Measurements from ENCODE around the gene GRID1. TPM values are rescaled to one million over a fixed set of nuclear protein-coding genes. Genes with fewer than 3 reads are reported as not detected.
"Not testable (repeated sequence)": the region's sequence is repeated elsewhere in the genome, so short reads cannot be mapped to it uniquely, and the experiment has no call there.

Gene GRID1
- total RNA-seq, 1 donor from 2014 or later: under 0.01 TPM

DNA sequence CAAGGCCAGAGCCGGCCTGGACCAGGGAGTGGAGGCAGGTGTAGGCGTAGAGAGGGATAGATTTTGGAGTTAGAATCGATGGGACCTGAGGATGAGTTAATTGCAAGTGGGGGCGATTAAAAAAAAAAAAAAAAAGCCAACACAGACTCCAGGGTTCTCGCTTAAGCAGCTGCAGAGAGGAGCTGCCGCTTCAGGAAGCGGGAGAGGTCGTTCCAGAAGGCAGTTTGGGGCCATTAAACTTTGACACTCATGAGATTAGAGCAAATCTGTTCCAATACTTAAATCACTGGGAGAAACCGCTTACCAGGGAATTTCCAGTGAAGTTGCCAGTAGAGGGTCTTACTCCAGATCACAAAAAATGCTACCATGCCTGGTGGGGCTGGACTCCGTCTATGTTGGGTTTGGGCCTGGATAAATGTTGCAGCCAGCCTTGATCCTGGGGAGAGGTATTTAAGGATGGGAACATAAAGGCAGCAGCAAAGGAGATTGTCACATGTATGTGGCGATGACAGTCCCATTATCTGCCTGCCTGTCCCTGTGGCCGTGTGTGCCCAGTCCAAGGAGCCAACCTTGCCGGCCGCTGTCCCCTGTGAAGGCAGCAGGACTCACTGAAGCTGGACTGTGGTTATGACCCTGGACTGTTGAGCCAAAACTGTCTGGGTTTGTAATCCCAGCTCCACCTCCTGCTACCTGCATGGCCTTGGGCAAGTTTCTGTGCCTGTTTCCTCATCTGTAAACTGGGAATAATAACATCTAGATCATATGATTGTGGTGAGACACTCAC lies 23.9 kb upstream of the GRID1 start:
- TF ChIP-seq, protein P1, sequence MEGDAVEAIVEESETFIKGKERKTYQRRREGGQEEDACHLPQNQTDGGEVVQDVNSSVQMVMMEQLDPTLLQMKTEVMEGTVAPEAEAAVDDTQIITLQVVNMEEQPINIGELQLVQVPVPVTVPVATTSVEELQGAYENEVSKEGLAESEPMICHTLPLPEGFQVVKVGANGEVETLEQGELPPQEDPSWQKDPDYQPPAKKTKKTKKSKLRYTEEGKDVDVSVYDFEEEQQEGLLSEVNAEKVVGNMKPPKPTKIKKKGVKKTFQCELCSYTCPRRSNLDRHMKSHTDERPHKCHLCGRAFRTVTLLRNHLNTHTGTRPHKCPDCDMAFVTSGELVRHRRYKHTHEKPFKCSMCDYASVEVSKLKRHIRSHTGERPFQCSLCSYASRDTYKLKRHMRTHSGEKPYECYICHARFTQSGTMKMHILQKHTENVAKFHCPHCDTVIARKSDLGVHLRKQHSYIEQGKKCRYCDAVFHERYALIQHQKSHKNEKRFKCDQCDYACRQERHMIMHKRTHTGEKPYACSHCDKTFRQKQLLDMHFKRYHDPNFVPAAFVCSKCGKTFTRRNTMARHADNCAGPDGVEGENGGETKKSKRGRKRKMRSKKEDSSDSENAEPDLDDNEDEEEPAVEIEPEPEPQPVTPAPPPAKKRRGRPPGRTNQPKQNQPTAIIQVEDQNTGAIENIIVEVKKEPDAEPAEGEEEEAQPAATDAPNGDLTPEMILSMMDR (IDR thresholded peaks at IDR 0.05; ENCODE audit: insufficient read depth, low read length, severe bottlenecking): no peak
- Histone ChIP-seq H3K27me3 (ENCODE audit: control insufficient read depth, insufficient read depth, low read length) (peaks cover 9% of the 10 kb centered on the region), H3K36me3 (ENCODE audit: control insufficient read depth, insufficient read depth, low read length) (no peaks in the 10 kb centered on the region), H3K4me3 (ENCODE audit: low read depth, low read length) (no peak overlapping the region)
- DNase-seq (ENCODE audit: low read depth) (no peak), FAIRE-seq (no peak)

DNA sequence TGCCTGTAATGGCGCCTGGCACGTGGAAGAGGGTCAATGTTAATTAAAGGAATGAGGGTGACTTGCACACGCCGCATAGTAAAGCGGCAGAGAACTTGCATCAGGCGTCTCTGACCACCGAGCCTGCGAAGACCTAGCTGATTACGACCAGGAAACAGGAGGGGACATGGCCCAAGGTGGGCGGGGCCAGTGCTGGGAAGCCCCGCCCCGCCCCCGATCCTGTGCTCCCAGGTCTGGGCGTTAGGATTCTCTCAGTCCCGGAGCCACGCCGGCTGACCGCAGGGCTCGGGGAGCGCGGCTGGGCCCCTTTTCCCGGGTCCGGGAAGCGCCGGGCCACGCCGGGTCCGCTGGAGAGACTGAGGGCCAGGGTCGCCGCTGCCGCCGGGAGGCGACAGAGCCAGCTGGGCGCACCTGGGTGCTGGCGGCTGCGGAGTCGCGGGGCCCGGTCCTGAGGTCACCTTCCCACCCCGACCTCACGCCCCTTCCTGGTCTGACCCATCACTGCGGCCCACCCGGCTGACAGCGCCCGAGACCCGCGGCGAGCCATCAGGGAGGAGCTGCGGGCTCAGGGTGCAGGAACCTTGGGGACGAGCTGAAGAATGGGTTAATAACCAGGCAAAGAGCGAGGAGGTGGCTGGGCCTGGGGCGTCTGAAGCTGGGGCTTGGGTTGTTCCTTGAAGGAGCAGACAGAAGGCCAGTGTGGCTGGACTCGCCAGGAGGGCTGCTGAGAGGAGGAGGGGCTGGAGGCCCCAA lies 23.0 kb upstream of the GRID1 start:
- TF ChIP-seq, protein P1 (IDR thresholded peaks at IDR 0.05; ENCODE audit: insufficient read depth, low read length, severe bottlenecking): no peak
- DNase-seq (ENCODE audit: low read depth): no peak
- Histone ChIP-seq H3K36me3 (ENCODE audit: control insufficient read depth, insufficient read depth, low read length) (no peaks in the 10 kb centered on the region), H3K27me3 (ENCODE audit: control insufficient read depth, insufficient read depth, low read length) (peaks cover 9% of the 10 kb centered on the region), H3K4me3 (ENCODE audit: low read depth, low read length) (peak overlapping the region; percentile 21)
- no peak for FAIRE-seq

DNA sequence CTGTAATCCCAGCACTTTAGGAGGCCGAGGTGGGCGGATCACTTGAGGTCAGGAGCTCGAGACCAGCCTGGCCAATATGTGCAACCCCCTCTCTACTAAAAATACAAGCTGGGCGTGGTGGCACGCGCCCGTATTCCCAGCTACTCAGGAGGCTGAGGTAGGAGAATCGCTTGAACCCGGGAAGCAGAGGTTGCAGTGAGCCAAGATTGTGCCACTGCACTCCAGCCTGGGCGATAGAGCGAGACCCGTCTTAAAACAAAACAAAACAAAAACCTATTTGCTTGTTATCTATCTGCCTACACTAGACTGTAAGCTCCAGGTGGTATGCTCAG lies 22.5 kb upstream of the GRID1 start:
- not testable (repeated sequence) for H3K27me3 ChIP-seq (ENCODE audit: control insufficient read depth, insufficient read depth, low read length); DNase-seq (ENCODE audit: low read depth); FAIRE-seq; H3K36me3 ChIP-seq (ENCODE audit: control insufficient read depth, insufficient read depth, low read length)
- peak overlapping the region; percentile 21 for H3K4me3 ChIP-seq (ENCODE audit: low read depth, low read length)

DNA sequence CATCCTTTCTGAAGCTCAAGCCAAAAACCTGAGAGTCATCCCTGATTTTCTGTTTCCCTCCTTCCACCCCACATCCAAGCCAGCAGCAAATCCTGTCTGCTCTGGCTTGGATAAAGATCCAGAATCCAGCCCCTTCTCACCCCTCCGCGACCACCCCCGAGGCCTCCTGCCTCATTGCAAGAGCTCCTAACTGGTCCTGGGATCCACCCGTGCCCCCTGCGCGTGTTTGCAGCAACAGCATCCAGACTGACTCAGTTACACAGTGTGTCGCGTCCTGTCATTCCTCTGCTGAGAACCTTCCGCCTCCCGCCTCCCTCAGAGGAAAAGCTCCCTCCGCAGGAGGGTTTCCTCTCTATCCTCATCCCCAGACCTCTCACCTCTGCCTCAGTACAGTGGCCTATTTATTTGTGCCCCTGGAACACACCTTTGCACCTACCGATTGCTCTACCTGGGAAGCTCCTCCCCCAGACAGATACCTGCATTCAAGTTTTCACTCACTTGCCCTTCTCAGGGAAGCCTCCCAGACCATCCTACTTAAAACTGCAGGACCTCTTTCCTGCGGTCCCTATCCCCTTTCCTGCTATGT lies 21.6 kb upstream of the GRID1 start:
- DNase-seq (ENCODE audit: low read depth): no peak
- TF ChIP-seq, protein P1 (IDR thresholded peaks at IDR 0.05; ENCODE audit: insufficient read depth, low read length, severe bottlenecking): no peak
- FAIRE-seq: no peak
- H3K4me3 ChIP-seq (ENCODE audit: low read depth, low read length): no peak overlapping the region
- peaks cover 9% of the 10 kb centered on the region for H3K27me3 ChIP-seq (ENCODE audit: control insufficient read depth, insufficient read depth, low read length)
- H3K36me3 ChIP-seq (ENCODE audit: control insufficient read depth, insufficient read depth, low read length): no peaks in the 10 kb centered on the region

DNA sequence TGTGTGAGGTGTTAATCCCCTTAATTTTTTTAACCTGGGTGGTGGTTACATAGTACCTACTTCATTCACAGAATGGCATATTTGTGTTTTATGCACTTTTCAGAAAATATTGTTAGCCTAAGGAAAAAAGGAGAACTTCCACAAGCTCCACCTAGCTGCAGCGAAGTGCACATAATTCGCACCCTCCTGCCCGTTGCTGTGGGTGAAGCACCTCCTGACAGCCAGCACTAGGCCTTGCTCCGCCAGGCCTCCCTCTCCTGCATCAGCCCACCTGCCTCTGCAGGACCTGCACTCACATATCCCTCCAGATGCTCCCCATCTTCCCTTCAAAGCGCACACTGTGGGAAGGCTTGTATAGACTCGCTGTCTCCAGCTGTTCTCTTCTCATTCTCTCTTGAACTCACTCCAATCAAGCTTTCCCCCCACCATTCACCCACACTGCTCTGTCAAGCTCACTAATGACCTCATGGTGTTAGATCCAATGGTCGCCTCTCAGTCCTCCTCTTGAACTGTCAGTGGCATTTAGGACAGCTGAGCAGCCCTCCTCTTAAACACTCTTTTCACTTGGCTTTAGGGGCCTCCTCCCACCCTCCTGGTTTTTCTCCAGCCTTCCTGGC lies 20.7 kb upstream of the GRID1 start:
- peak; percentile 13 for FAIRE-seq
- TF ChIP-seq, protein P1 (IDR thresholded peaks at IDR 0.05; ENCODE audit: insufficient read depth, low read length, severe bottlenecking): no peak
- DNase-seq (ENCODE audit: low read depth): no peak
- peaks cover 9% of the 10 kb centered on the region for H3K27me3 ChIP-seq (ENCODE audit: control insufficient read depth, insufficient read depth, low read length)
- no peaks in the 10 kb centered on the region for H3K36me3 ChIP-seq (ENCODE audit: control insufficient read depth, insufficient read depth, low read length)
- no peak overlapping the region for H3K4me3 ChIP-seq (ENCODE audit: low read depth, low read length)

DNA sequence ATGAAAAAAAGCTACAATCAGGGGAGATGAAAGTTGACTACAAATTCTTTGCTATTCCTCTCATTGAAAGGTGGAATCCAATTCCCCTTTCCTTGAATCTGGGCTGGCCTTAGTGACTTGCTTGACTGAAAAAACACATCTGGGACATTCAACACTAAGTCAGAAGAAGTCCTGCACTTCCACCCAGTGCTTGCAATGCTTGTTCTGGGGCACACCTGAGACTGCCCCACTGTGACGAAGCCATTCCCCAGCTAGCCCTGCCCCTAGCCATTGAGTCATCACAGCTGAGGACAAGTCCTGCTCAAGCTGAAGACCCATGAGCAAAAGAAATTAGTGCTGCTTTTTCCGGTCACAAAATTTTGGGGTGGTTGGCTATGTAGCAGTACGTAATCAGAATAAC lies 19.2 kb upstream of the GRID1 start:
- H3K27me3 ChIP-seq (ENCODE audit: control insufficient read depth, insufficient read depth, low read length): peaks cover 7% of the 10 kb centered on the region
- TF ChIP-seq, protein P1 (IDR thresholded peaks at IDR 0.05; ENCODE audit: insufficient read depth, low read length, severe bottlenecking): no peak
- DNase-seq (ENCODE audit: low read depth) (peak; percentile 23), FAIRE-seq (no peak)
- H3K4me3 ChIP-seq (ENCODE audit: low read depth, low read length): no peak overlapping the region
- no peaks in the 10 kb centered on the region for H3K36me3 ChIP-seq (ENCODE audit: control insufficient read depth, insufficient read depth, low read length)

All from bronchial epithelial cell (primary cell).